ENCODE measurements around the gene FHAD1. TPM values are rescaled to one million over a fixed set of nuclear protein-coding genes. Genes with fewer than 3 reads are reported as not detected.

The FHAD1 gene
- total RNA-seq, 1 donor from 2014 or later = not detected

- ATAC-seq = no peak
- DNase-seq (ENCODE audit: low spot score) = no peak
These were observed 77.2 kb downstream of the FHAD1 start for GRCh38 chr1:15323989-15324868.

DNA sequence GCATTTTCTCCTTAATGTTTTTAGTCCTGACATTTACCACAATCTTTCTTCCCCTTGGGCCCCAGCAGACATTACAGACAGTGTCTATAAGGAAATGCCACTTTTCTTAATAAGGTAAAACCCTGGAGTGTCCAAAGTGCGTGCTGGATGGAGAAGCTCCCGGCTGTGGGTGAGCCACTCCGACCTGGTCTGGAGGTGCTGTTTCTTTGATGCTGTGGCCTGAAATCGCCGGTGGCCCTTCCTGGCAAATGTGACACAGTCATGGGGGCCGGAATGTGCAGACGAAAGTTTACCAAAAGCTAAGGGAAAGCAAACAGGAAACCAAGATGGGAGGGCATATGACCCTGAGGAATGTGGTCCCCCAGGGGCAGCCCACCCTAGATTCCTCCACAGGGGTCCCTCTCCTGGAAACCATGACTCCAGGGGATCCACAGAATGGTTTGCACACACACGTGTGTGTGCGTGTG lies 77.9 kb downstream of the FHAD1 start:
- no peak for DNase-seq (ENCODE audit: low spot score)
- no peak for ATAC-seq

DNA sequence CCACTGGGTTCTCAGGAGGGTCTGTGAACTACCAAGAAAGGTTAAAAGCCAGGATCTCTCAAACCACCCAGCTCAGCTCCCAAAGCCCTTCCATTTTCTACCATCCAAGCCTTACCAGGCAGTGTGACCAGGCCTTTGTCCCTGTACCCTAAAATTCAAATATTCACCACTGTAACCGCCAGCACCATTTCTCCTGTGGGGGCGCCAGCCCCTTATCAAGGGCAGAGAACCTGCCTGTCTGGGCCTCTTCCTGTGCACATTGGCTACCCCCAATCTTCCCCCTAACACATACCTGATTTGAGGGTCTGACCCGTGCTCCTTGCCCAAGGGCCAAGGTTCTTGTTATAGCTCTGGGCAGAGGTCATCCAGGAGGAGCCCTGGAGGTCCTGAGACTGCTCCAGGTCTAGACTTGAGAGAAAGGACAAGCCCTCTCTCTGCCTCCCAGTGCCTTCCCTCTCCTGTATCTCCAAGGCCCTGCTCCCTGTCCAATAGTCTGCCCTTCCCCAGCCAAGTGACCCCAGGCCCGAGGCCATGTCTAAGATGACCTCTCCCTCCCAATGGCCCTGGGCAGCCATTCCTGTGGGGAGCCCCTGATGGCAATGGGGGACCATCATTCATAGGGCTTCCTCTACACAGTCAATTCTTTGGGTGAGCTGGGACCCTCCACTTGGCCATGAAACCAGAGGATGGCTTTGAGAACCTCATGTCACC lies 78.5 kb downstream of the FHAD1 start:
- no peak for ATAC-seq

GRCh38 chr1:15326691-15327588 lies 79.9 kb downstream of the FHAD1 start:
- DNase-seq (ENCODE audit: low spot score) (no peak), ATAC-seq (no peak)

More for the DNA sequence above, 78.5 kb downstream of the FHAD1 start:
- no peak for DNase-seq (ENCODE audit: low spot score)

- ATAC-seq (peak; percentile 89), DNase-seq (ENCODE audit: low spot score) (peak; percentile 66)
These were observed 81.5 kb downstream of the FHAD1 start for GRCh38 chr1:15328351-15329103.

- DNase-seq (ENCODE audit: low spot score) = no peak
- ATAC-seq = peak; percentile 42
These were observed 82.2 kb downstream of the FHAD1 start for GRCh38 chr1:15329104-15329820.

DNA sequence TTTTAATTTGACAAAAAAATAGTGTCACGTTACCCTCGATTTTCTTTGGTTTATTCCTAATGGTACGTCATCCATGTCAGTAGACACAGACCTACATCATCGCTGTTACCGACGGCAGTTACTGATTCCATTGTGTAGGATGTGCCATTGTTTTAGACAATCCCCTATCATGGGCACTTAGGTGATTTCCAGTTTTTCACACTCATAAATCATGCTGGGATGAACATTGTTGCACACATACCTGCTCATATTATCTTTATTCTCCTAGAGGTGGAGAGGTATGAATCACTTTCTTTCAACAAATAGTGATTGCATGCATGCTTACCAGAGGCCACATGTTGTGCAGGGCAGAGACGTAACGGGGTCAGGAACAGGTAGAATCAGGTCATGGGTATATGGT lies 83.0 kb downstream of the FHAD1 start:
- no peak for DNase-seq (ENCODE audit: low spot score)
- no peak for ATAC-seq

- DNase-seq (ENCODE audit: low spot score) (no peak), ATAC-seq (no peak)
These were observed 84.2 kb downstream of the FHAD1 start for GRCh38 chr1:15331180-15331579.

- DNase-seq (ENCODE audit: low spot score) (no peak), ATAC-seq (no peak)
These were observed 84.7 kb downstream of the FHAD1 start for GRCh38 chr1:15331734-15332133.

DNA sequence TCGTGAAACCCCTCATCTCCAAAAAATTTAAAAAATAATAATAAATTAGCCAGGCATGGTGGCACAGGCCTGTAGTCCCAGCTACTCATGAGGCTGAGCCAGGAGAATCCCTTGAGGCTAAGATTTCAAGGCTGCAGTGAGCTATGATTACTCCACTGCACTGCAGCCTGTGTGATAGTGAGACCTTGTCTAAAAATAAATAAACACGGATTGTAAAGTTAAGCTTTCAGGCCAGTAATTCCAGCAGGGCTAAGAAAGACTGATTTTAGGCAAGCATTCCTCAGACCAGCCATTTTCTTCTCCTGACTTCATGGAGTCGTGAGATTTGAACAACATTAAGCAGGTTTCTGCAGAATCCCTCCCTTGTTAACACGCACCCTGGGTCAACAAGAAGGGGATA lies 85.5 kb downstream of the FHAD1 start:
- DNase-seq (ENCODE audit: low spot score) (no peak), ATAC-seq (no peak)

GRCh38 chr1:15332952-15333715 lies 86.1 kb downstream of the FHAD1 start:
- DNase-seq (ENCODE audit: low spot score) (no peak), ATAC-seq (no peak)

GRCh38 chr1:15334995-15335394 lies 88.0 kb downstream of the FHAD1 start:
- ATAC-seq (no peak), DNase-seq (ENCODE audit: low spot score) (no peak)

GRCh38 chr1:15336866-15337265 lies 89.8 kb downstream of the FHAD1 start:
- DNase-seq (ENCODE audit: low spot score) = no peak
- no peak for ATAC-seq

DNA sequence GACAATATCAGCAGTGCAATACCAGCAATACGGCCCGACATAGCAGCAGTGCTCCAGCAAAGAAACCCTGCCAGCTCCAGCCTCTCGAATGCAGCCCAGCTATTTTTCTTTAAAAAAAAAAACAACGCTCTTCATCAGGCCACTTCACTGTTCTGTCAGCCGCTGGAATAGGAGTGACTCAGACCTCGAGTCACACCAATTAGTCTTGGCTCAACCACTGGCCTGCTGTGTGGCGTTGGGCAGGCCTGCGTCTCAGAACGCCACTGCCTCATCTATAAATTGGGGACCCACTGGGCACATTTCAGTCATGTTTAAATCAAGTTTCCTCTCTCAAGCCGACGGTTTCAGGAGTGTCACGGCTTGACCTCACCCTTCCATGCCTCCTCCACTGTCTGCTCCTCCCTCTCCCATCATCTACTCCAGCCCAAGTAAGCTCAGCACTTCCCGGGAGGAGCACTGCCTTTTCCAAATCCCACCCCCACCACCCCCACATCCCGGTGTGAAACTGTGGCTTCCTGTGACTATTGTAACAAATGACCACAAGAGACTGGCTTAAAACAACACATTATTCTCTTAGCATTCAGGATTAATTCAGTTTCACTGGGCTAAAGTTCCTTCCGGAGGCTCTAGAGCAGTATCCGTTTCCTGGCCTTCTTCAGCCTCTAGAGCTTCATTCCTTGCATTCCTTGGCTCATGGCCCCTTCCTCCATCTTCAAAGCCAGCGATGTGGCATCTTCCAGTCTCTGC lies 90.8 kb downstream of the FHAD1 start:
- no peak for ATAC-seq
- DNase-seq (ENCODE audit: low spot score) = no peak

DNA sequence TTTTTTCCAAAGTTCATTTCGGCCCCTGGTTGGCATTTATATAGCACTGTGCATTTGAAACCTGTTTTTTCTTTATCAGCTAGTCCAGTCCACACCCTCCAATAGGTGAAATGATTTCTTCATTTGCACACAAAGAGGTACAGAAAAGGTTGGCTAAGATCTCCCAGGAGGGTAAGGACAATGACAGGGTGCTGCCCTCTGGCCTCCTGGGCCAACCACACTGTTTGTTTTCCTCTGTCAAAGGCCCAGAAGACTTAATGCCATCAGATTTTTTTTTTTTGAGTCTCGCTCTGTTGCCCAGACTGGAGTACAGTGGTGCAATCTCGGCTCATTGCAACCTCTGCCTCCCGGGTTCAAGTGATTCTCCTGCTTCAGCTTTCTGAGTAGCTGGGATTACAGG lies 92.5 kb downstream of the FHAD1 start:
- DNase-seq (ENCODE audit: low spot score) = no peak
- ATAC-seq = peak; percentile 82

DNA sequence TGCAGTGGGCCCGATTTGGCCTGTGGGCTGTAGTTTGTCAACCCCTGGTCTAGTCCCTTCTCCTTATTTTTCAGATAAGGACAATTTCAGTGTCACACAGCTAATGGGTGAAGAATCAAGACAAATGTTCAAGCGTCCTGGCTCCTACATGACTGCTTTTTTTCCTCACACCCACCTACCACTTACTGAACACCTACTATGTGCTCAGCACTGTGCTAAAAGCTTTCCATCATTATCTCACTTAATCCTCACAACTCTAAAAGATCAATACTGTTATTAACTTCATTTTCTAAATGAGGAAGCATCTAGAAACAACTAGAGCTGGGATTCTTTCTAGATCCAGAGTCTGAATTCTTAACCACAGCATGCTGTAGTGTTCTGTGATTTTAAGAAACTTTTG lies 94.2 kb downstream of the FHAD1 start:
- no peak for DNase-seq (ENCODE audit: low spot score)
- no peak for ATAC-seq

DNA sequence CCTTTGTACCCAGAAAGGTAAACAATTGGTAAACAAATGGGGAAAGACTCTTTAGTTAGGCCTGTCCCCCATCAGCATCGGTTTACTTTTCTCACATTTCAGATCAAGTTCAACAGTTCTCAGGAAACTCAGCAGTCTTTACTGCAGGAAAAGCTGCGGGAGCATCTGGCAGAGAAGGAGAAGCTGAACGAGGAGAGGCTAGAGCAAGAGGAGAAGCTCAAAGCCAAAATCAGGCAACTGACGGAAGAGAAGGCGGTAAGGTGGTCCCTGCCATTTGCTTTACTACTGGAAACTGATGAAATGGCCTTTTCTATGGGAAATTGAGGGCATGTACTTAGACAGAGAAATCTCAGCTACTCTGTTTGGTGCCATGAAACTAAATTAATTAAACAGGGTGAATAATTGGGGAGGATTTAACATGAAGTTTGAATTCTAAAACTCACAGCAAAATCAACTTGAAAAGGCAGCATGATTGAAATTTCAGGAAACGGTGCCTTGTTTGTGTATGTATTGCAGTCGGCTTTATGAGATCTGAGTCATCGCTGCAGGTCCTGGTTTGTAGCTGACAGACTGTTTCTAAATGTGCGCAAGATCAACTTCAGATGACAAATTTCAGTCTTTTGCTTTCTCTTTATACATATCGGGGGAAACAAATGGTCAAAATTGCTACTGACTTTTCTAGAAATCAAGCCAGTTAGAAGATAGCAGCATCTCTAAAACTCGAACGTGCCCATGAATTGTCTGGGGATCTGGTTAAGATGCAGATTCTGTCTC lies 94.8 kb downstream of the FHAD1 start:
- ATAC-seq = no peak

More for the DNA sequence above, 94.8 kb downstream of the FHAD1 start:
- DNase-seq (ENCODE audit: low spot score) = no peak

Data from left lobe of liver (tissue), 2 donors.